GM19395 (cell line): ENCODE data around the gene ACACB.
"Not testable (repeated sequence)": the region's sequence is repeated elsewhere in the genome, so short reads cannot be mapped to it uniquely, and the experiment has no call there.

Experiments
- ATAC-seq: cut with Tn5 transposase; IDR thresholded peaks from one replicate; pipeline ENCODE4 v1.9.1; 2021; ENCODE audit warnings: mild to moderate bottlenecking, moderate library complexity; ENCODE audit not compliant: unreplicated experiment

ACACB gene

DNA sequence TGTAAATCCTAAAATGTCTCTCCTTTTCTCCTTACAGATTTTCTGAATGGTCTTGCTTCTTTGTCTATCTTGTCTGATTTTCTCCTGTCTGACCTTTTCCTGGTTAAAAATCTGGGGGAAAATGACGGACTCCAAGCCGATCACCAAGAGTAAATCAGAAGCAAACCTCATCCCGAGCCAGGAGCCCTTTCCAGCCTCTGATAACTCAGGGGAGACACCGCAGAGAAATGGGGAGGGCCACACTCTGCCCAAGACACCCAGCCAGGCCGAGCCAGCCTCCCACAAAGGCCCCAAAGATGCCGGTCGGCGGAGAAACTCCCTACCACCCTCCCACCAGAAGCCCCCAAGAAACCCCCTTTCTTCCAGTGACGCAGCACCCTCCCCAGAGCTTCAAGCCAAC is 23.0 kb downstream of the ACACB start:
- no peak for ATAC-seq

DNA sequence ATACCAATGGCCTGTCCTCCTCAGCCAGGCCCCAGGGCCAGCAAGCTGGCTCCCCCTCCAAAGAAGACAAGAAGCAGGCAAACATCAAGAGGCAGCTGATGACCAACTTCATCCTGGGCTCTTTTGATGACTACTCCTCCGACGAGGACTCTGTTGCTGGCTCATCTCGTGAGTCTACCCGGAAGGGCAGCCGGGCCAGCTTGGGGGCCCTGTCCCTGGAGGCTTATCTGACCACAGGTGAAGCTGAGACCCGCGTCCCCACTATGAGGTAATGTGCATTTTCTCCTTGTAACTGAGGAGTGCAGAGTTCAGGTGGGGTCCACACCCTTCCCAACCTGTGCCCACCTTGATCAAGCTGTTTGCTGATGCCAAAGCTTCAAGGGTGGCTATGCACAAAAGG is 23.4 kb downstream of the ACACB start:
- no peak for ATAC-seq

DNA sequence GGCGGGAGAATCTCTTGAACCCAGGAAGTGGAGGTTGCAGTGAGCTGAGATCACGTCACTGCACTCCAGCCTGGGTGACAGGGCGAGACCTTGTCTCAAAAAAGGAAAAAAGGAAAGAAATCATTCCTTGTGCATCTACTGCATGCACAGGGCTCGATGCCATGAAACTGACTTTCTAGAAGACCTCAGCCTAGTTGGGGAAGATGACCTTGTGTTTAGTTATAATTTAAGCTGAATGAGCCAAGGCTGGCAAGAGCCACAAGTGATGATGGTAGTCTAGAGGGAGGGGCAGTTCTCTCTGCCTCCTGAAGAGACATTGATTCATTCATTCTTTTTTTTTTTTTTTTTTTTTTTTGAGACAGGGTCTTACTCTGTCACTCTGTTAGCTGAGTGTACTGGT is 24.2 kb downstream of the ACACB start:
- no peak for ATAC-seq

DNA sequence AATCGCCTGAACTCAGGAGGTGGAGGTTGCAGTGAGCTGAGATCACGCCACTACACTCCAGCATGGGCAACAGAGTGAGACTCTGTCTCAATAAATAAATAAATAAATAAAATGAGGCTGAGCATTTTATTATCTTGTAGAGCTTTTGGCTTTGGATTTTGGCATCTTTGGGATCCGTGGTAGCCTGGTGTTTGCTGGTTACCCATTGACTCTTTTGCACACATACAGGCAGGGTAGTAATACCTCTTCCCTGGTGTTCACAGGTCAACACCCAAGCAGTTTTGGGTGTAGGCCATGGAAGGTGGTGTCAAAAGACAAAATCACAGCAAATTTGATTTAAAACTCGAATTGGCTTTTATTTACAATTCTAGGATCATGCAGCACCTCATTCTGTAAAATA is 27.8 kb downstream of the ACACB start:
- no peak for ATAC-seq

DNA sequence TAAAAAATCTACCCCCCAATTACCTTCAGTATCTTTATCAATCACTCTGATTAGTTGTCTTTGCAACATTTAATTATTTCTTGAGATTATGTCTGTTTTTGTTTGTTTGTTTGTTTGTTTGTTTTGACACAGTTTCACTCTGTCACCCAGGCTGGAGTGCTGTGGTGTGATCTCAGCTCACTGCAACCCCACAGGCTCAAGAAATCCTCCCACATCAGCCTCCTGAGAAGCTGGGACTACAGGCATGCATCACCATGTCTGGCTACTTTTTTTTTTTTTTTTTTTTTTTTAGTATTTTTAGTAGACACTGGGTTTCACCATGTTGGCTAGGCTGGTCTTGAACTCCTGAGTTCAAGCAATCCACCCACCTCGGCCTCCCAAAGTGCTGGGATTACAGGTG is 30.7 kb downstream of the ACACB start:
- ATAC-seq, result not testable (repeated sequence)

DNA sequence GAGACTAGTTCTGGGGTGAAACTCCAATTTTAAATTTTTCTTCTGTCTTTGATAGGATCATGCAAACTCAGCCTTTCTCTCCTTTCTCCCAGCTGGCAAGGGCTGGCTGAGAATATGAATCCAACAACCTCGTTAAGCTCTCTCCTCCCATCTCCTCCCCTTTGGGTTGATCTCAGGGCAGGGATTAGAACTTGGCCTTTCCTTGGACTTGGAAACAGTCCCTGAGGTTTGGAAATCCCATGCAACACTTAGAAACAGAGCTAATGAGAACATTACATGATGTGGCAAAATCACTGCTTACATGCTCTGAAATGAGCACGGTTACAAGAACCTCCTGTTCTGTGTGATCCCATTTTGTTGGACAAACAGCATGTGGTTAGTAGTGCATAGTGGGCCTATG is 31.6 kb downstream of the ACACB start:
- no peak for ATAC-seq

DNA sequence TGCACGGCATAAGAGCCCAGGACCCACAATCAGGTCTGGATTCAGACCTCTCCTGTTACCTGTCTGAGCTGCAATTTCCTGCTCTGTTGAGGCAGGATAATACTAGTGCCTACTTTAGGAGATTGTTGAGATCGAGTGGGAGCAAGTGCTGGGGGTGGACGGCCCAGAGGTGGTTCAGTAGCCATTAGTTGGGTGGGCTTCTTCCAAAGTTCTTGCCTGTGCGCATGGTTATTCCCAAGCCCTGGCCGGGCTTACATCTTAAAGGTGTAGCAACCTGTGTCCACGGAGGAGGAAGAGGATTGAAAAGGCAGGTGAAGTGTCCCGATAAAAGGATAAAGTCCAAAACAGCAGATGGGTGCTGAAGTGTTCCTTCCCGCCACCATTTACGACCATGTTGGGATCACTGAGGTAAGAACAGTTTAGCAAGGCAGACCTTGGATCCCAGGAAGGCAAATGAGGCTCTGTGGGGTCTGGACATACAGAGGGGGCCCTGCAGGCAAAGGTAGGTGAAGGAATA is 33.8 kb downstream of the ACACB start:
- ATAC-seq, result no peak

DNA sequence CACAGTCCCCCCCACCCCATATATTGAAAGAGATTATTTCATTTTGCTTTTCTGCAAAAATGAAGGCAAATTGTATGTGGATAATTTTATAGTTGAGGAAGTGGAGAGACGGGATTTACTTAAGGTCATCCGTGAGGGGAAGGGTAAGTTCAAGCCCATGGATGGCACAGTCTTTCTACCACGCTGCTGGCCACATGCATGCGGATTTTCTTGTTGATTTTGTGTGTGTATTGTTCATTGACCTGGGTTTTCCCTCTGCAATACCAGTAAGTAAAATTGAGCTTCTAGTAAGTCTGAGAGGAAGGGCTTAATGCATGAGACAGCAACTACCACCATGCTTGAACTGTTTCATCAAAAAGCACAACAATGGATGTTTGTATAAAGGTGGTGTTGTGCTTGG is 35.1 kb downstream of the ACACB start:
- ATAC-seq, result no peak

DNA sequence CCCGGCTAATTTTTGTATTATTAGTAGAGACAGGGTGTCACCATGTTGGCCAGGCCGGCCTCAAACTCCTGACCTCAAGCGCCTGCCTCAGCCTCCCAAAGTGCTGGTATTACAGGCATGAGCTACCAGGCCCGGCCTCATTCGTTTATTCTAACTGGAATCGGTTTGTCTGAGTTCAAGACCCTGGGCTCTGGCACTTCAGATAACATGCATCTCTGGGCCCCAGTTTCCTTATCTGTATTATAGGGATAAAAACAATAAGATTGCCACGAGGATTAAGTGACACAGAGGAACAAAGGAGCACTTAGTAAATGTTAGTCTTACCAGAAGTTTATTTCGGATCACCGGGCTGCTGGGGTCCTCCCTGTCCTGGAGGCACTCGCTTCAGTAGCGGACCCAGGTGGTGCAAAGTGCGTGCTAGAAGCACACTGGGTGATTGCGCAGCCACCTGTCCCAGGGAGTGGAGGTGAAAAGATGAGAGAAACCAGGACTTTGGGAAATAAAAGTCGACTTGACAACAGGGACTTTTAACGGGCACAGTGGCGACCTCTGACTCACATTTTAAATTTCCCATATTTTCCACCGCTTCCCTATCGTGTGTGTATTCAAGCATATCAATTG is 37.5 kb downstream of the ACACB start:
- no peak for ATAC-seq

DNA sequence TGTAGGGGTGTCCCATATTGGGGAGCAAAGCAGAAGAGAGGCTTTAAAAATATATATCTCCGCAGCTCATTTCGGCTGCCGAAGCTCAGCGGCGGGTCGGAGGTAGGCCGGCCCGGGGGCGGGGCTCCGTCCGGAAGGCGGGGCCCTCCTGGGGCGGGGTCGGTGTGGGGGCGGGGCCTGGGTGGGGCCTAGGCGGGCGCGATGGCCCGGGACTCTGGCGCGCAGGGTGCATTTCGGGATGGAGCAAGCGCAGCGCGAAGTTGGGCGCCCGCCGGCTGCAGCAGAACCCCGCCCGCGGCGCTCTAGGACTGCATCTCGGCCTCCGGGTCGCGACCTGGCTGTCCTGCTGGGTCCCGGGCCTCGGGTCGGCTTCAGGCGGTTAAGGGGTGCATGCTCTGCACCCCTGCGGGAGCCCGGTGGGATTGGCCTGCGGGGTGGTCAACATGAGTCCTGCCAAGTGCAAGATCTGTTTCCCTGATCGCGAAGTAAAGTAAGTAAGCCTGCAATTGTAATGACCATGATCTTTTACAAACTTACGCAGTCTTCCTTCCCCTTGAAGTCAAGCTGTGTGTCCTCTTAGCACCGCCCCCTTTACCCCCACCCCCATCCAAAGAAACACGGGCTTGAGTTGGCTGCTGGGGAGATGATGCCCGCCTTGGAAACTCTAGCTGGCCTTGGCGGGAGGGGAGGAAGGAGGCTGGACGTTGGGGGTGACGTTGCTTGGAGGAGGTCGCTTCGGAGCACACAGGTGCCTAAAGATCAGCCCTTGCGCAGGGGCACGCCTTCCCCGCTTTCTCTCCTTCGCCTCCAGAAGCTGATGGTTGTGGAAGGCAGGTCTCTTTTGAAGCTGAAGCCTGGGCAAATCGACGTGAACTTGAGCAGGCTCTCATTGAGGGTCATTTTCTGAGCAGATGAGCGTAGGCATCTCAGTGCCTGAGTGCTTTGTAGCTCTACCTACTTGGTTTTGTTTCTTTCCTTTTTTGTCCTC is 38.4 kb downstream of the ACACB start:
- ATAC-seq, result peak; percentile 86

DNA sequence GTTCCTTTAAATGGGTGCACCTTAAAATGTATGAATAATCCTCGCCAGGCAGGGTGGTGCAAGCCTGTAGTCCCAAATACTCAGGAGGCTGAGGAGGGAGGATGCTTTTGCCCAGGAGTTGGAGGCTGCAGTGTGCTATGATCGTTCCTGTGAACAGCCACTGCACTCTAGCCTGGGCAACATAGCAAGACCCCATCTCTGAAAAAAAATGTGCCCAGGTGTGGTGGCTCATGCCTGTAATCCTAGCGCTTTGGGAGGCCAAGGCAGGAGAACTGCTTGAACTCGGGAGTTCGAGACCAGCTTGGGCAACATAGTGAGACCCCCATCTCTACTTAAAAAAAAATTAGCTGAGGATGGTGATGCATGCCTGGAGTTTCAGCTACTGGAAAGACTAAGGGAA is 39.6 kb downstream of the ACACB start:
- ATAC-seq, result no peak

DNA sequence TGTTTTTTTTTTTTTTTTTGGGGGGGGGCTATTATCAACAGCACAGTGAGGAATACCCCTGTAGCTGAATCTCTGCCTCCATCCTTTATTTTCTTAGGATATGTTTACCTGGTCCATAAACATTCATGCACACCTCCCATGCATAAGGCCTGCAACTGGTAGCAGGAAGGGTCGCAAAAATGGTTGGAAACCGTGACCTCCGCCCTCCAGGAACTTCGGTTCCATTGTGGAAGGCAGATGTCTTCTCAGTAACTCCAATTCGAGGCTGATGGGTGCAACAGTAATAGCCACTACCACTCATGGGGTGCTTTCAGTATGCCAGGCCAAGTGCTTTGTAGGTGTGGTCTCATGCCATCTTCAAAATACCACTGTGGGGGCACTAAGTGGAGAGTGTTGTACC is 40.2 kb downstream of the ACACB start:
- ATAC-seq, result no peak

DNA sequence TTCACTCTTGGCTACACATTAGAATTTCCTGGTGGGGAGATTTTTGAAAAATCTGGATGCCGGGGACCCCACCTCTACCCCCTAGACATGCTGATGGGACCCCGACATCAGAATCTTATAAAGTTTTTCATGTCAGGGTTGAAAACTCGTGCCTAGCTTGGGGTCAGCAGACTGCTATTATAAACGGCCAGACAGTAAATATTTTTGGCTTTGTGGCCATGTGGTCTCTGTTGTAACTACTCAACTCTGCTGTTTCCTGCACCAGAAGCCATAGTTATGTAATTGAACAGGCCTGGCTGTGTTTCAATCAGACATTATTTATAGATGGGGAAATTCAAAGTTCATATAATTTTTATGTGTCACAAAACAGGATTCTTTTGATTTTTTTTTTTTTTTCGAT is 41.6 kb downstream of the ACACB start:
- no peak for ATAC-seq

DNA sequence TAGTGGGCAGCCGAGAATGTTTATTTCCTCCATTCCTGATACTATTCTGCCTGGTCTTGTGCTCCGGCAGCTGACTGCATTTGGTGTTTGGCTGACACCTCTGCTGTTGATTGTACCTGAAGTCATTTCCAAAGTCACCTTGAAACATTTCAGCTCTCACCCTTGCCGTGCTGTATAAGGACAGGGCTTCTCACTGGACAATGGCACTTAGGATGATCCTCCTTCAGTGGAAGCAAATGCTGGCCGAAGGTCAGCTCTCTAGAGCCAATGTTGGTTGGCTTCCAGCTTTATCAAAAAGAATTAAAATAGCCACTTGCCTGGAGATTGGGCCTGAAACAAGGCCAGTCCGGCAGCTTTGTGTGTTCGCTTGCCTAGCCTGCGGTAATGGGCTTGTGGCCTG is 44.0 kb downstream of the ACACB start:
- ATAC-seq, result no peak

DNA sequence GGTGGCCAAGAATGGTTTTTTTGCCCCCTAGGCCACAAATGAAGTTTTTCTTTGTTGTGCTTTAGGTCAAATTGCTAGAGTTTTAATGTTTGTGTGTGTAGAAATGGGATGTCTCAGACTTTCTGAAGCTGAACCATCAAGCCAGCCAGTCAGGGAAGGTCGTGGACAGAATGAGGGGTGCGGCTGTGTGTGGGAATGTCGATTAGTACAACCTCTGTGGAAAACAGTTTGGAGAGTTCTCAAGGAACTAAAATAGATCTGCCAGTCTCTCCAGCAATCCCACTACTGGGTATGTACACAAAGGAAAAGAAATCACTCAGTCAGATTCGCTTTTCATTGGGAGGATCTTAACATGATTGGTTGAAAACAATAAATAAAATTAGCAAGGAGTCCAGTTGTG is 44.5 kb downstream of the ACACB start:
- ATAC-seq, result no peak

DNA sequence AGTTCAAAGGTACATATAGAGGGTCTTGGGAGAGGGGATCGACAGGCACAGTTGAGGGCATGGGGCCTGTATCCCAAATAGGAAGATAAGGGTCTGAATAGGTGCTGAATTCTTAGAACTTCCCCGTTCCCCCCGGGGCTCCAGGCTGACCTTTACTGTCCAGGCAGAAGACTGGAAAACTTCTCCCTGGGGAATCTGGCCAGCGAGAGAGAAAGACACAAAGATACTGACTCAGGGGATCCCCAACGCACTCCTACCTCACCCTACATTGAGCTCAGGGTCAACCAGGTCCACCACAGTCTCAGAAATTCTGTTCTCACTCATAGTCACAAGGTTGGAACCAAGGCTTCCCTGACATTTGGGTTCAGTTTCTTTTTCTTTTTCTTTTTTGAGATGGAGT is 46.2 kb downstream of the ACACB start:
- ATAC-seq, result no peak

DNA sequence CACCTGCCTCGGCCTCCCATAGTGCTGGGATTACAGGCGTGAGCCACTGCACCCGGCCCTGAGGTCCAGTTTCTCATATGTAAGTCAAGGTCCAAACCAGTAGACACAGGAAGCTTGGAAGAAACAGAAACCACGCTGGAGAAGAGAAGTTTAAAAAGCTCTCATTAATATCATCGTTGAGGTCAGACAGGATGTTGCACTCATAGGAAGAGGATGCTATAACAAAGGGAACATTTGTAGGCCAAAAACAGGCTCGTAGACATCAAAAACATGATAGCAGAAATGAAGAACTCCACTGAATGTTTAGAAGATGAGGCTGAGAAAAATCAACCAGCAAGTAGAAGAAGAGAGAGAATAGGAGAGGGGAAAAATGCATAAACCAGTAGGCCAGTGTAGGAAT is 46.8 kb downstream of the ACACB start:
- ATAC-seq, result no peak

DNA sequence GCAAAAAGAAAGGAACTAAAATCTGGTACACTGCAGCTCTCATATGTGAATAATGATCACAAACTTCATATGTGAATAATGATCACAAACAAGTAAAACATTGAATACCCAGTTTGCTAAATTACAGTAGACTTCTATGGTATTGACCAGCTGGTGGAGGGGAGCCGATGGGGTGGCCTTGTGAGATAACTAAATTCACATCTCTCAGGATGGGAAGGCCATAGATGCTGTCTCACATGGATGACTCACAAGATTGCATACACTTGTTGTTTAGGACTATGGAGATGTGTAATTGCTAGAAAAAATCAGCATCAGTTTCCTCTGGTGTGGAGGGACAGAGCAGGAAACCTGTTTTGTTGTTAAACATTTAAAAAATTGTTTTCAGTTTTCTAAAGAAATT is 49.2 kb downstream of the ACACB start:
- no peak for ATAC-seq

DNA sequence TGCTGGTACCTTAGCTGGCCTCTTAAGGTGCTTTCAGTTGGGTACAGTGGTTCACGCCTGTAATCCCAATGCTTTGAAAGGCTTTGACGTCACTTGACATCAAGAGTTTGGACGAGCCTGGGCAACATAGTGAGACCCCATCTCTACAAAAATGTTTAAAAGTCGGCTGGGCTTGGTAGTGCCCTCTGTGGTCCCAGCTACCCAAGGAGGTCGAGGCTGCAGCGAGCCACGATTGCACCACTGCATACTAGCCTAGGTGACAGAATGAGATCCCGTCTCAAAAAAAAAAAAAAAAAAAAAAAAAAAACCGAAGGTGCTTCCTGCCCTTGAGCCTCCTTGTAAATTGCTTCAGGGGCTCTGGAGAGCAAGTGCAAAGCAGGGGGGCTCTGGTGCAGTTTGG is 50.0 kb downstream of the ACACB start:
- no peak for ATAC-seq

DNA sequence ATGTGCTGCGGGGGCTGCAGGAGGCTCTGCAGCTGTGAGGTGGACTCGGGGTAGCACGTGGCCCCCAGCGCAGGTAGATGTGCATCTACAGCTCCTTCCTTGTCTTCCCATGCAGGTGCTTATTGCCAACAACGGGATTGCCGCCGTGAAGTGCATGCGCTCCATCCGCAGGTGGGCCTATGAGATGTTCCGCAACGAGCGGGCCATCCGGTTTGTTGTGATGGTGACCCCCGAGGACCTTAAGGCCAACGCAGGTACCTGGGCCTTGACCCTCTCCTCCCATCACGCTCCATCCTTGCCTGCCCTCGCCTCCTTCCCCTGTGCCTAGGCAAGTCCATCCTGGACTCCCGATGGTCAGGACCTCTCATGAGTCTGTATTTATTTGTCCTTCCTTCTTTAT is 51.4 kb downstream of the ACACB start:
- no peak for ATAC-seq

DNA sequence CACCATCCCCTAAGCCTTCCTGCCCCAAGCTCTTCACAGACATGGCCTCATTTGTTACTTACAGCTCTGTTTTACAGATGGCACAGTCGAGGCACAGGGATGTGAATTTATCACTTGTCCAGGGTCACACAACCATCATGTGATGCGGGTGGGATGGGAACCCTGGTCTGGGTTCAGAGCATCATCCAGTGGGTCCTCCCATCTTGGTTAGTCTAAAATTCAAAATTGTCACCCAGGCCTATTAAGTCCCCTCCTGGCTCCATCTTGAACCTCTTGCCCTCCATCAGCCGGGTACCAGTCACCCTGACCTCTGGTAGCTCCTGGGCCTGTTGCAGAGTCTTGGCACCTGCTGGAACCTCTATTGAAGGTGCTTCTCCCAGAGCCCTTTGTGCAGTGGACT is 52.9 kb downstream of the ACACB start:
- no peak for ATAC-seq

DNA sequence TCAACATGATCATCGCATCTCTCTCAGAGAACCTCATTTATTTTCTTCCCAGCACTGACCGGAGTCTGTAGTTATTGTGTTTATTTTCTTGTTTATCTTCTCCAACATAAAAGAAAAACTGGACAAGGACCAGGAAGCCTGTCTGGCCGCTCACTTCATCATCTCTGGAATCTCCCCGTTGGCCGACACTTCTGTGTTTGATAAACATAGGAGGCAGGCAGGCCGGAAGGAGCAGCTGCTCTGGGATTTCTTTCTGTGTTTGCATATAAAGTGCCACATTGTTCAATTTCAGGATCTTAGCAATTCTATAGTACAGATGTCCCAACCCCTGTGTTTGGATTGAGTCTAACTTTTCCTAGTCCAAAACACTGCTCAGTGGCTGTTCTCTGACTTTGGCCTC is 53.3 kb downstream of the ACACB start:
- no peak for ATAC-seq
